B cell (primary cell): ENCODE data around the gene CYREN.

Experiments
- EZH2 ChIP-seq: IDR thresholded peaks from 2 replicates; pipeline ENCODE4 v1.6.1; 2012; ENCODE audit warnings: borderline replicate concordance, low read depth, mild to moderate bottlenecking, moderate library complexity, low read length; ENCODE audit not compliant: insufficient read depth, poor library complexity, severe bottlenecking
- TF ChIP-seq, protein P1 (sequence below): fragments of 200-600 bp; IDR thresholded peaks from one replicate; pipeline ENCODE4 v1.8.0; 2022; ENCODE audit warnings: antibody characterized with exemption, mild to moderate bottlenecking

DNA sequence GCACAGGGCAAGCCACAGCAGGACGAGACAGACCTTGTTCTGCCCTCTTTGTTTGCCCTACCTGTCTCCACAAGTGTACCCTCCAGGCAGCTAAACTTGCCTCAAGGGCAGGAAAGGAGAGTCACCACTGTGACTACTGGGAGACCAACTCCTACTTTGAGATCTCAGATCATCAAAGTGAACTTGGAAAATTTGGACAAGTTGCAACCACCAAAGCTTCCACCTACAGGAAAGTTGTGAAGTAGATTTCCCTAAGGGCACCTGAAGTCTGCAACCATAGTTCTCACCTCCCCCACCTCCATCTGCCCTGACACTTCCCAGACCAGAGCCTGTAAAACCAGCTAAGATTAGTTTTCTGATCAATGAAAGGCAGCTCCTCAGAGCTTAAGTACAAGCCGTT, 43.3 kb upstream of the CYREN start:
- TF ChIP-seq, protein P1, sequence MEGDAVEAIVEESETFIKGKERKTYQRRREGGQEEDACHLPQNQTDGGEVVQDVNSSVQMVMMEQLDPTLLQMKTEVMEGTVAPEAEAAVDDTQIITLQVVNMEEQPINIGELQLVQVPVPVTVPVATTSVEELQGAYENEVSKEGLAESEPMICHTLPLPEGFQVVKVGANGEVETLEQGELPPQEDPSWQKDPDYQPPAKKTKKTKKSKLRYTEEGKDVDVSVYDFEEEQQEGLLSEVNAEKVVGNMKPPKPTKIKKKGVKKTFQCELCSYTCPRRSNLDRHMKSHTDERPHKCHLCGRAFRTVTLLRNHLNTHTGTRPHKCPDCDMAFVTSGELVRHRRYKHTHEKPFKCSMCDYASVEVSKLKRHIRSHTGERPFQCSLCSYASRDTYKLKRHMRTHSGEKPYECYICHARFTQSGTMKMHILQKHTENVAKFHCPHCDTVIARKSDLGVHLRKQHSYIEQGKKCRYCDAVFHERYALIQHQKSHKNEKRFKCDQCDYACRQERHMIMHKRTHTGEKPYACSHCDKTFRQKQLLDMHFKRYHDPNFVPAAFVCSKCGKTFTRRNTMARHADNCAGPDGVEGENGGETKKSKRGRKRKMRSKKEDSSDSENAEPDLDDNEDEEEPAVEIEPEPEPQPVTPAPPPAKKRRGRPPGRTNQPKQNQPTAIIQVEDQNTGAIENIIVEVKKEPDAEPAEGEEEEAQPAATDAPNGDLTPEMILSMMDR, result no peak
- TF ChIP-seq EZH2, result no peak
